Stomach (tissue), 9 donors: ENCODE data around the gene SNPH. TPM values are rescaled to one million over a fixed set of nuclear protein-coding genes. Genes with fewer than 3 reads are reported as not detected.

ENCODE experiments used
- DNase-seq, 2 donors: peaks; one replicate each; pipeline versions ENCODE4 v3.0.0 to v3.0.0-alpha.2; 2013 to 2019
- H3K27ac ChIP-seq, 5 donors: fragments of 200-600 bp in 4 of 5; sonication (generic) in 4 of 5; one replicate each; pipeline ENCODE4 v1.5.1; 2013 to 2019; ENCODE audit warnings: mild to moderate bottlenecking in 1 of 5, moderate library complexity in 1 of 5
- H3K27me3 ChIP-seq, 3 donors: fragments of 200-600 bp; sonication (generic); one replicate each; pipeline ENCODE4 v1.5.1; 2017 to 2019; ENCODE audit warnings: mixed run types in 1 of 3
- H3K36me3 ChIP-seq, 4 donors: fragments of 200-600 bp; sonication (generic); 1 replicate in 3 of 4; 2 replicates in 1 of 4; pipeline ENCODE4 v1.5.1; 2016 to 2019
- H3K4me1 ChIP-seq, 4 donors: fragments of 200-600 bp; sonication (generic); one replicate each; pipeline ENCODE4 v1.5.1; 2016 to 2019
- H3K4me3 ChIP-seq, 4 donors: fragments of 200-600 bp; sonication (generic) in 3 of 4; one replicate each; pipeline ENCODE4 v1.5.1; 2016 to 2019; ENCODE audit warnings: mild to moderate bottlenecking in 1 of 4
- H3K9me3 ChIP-seq, 4 donors: fragments of 200-600 bp; sonication (generic); one replicate each; pipeline ENCODE4 v1.5.1; 2016 to 2019
- EP300 ChIP-seq: sonication (generic); formaldehyde crosslinking; IDR thresholded peaks from one replicate; pipeline ENCODE4 v1.6.1; 2017; ENCODE audit warnings: antibody characterized with exemption
- POLR2A ChIP-seq, 4 donors: fragments of 450-650 bp; IDR thresholded peaks; one replicate each; pipeline ENCODE4 v1.6.1; 2016; ENCODE audit warnings: antibody characterized with exemption in 4 of 4, control low read depth in 2 of 4, mild to moderate bottlenecking in 1 of 4, moderate library complexity in 1 of 4
- POLR2AphosphoS5 ChIP-seq, 3 donors: sonication (generic); formaldehyde crosslinking; IDR thresholded peaks; one replicate each; pipeline ENCODE4 v1.6.1; 2016; ENCODE audit warnings: antibody characterized with exemption in 3 of 3
- WGBS, 5 donors: extraction: QIAGEN DNeasy Blood & Tissue Kit in 3 of 5; methylation state at CpG; one replicate each; pipeline versions ENCODE4 v1.1.5 to v1.1.7; 2013 to 2018; 5-methylcytosine and 5-hydroxymethylcytosine counted together
- intact Hi-C: fragments of 100-400 bp; cut with DNase I; formaldehyde crosslinking; loops from one replicate; pipeline ENCODE4 v1.15.1; 2023; ENCODE audit warnings: low total_unique reads
- polyA plus RNA-seq, 3 donors: library from polyadenylated mRNA; stranded (reverse); fragments of 200-250 nt; gene quantifications; one replicate each; pipeline ENCODE4 v1.2.3, GENCODE V29; 2013
- total RNA-seq, 5 donors: library from RNA; depleted of rRNA; stranded (reverse); fragments of >200 nt; gene quantifications; one replicate each; pipeline versions ENCODE4 v1.1.0 to v1.2.3, GENCODE V29; 2014 to 2016
- TF ChIP-seq, protein P1 (sequence below), 7 experiments: fragments of 450-650 bp in 4 of 7; fragments of 200-600 bp in 3 of 7; sonication (generic) in 3 of 7; IDR thresholded peaks; one replicate each; pipeline ENCODE4 v1.5.1; 2016 to 2019; ENCODE audit warnings: antibody characterized with exemption in 7 of 7, control low read depth in 2 of 7, mild to moderate bottlenecking in 1 of 7
- donor health status: healthy with polysubstance abuse.
- donor health status: Bipolar disorder and iron deficiency.
- donor health status: healthy.

Gene SNPH
- total and polyA plus RNA-seq, 8 donors: 1.8 to 15.6 (median 3.9) TPM

DNA sequence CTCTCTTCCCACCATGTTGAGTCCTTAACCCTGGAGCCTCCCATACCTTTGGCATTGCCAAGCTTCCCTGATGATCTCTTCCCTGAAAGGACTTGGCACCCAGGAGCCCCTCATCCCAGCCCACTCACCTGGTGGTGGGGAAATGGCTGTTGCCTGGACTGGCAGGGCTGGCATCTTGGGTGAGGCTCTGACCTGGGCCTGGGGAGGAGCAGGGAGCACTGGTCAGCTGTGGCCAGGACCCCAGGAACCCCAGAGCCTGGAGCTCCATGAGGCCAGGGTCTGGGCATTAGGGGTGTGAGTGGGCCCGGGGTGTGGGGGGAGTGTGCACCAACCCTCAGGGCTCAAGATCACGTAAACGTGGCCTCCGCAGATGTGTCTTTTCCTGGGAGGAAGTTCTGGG, 53.4 kb downstream of the SNPH start:
- peaks cover 0 to 24% (median 6%) of the 10 kb centered on the region in 4 donors for H3K36me3 ChIP-seq
- TF ChIP-seq POLR2A (IDR thresholded peaks at IDR 0.05) (no peak), POLR2AphosphoS5 (IDR thresholded peaks at IDR 0.05) (no peak), EP300 (no peak)
- TF ChIP-seq, protein P1, sequence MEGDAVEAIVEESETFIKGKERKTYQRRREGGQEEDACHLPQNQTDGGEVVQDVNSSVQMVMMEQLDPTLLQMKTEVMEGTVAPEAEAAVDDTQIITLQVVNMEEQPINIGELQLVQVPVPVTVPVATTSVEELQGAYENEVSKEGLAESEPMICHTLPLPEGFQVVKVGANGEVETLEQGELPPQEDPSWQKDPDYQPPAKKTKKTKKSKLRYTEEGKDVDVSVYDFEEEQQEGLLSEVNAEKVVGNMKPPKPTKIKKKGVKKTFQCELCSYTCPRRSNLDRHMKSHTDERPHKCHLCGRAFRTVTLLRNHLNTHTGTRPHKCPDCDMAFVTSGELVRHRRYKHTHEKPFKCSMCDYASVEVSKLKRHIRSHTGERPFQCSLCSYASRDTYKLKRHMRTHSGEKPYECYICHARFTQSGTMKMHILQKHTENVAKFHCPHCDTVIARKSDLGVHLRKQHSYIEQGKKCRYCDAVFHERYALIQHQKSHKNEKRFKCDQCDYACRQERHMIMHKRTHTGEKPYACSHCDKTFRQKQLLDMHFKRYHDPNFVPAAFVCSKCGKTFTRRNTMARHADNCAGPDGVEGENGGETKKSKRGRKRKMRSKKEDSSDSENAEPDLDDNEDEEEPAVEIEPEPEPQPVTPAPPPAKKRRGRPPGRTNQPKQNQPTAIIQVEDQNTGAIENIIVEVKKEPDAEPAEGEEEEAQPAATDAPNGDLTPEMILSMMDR (IDR thresholded peaks at IDR 0.05): no peak
- no peak overlapping the region for H3K4me3 ChIP-seq
- 80 to 99% (median 86%) methylated on average over 3 to 4 of the region's 4 CpGs for WGBS, 5 donors
- no peaks in the 10 kb centered on the region for H3K27me3 ChIP-seq
- intact Hi-C loops: loop anchor here (5.0 kb wide), 1 partner anchor 68 kb away; no protein-coding TSS in a partner anchor
- H3K4me1 ChIP-seq: peaks cover 1 to 27% (median 8%) of the 10 kb centered on the region in 4 donors
- H3K27ac ChIP-seq: no peak overlapping the region
- DNase-seq: no peak
- no peaks in the 10 kb centered on the region for H3K9me3 ChIP-seq

DNA sequence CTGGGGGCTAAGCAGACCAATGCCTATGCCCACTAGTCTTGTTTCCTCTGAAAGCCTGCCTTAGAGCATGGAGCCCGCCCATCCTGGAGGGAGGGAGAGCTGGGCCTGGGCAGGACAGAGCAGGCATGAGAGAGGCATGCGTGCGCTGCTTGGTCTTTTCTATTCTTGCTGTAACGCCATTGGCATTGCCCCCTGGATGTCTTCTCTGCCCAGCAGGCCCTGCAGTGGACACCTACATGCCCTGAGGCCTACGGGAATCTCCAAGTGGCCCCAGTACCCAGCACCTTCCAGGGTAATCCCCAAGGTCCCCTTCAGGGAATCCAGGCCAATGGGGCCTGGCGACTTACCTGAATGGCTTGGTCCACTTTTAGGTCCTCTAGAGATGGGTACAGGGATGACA, 53.9 kb downstream of the SNPH start:
- Histone ChIP-seq H3K27me3 (no peaks in the 10 kb centered on the region), H3K36me3 (peaks cover 0 to 24% (median 6%) of the 10 kb centered on the region in 4 donors), H3K4me3 (no peak overlapping the region), H3K9me3 (no peaks in the 10 kb centered on the region), H3K27ac (no peak overlapping the region), H3K4me1 (peaks cover 7 to 33% (median 14%) of the 10 kb centered on the region in 4 donors)
- intact Hi-C loops: no loop called here
- DNase-seq: no peak
- no peak for TF ChIP-seq POLR2A (IDR thresholded peaks at IDR 0.05)
- TF ChIP-seq, protein P1 (IDR thresholded peaks at IDR 0.05): no peak
- no peak for TF ChIP-seq POLR2AphosphoS5 (IDR thresholded peaks at IDR 0.05)
- TF ChIP-seq EP300: no peak
- 87 to 96% (median 94%) methylated on average over 6 of the region's 6 CpGs for WGBS, 5 donors

DNA sequence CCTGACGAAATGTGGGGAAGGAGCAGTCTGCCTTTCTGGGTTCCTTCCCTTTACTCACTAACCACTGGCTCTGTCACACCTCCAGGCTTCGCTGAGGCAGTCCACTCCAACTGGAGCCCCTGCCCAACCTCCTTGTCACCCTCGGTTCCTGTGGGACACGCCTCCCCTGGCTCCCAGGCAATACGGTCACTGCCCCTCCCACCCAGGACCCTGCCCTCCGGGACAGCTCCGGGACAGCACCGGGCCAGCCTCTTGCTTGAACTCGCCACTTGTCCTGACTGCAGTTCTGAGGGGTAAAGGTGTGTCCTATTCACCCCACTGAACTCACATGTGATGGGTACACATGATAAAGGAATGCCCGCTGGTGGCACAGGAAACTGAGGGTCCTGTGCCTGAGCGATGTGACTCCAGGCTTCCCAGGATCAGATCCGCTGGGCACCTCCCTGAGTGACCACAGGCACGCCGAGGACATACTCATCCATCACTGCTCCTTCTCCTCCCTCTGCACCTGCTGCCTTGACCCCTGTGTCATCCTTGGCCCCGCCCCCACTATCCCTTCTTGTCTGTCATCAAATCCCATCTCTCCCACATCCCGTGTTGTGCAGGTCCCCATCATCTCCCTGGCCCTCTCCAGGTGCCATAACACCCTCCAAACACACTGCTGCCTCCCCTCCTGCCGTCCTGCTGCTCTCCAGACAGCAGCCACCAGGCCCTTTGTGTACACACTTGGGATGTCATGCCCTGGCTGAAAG, 55.0 kb downstream of the SNPH start:
- peaks cover 10 to 36% (median 18%) of the 10 kb centered on the region in 4 donors for H3K4me1 ChIP-seq
- no peak for DNase-seq
- no peak overlapping the region for H3K4me3 ChIP-seq
- TF ChIP-seq POLR2A (IDR thresholded peaks at IDR 0.05): no peak
- no peak for TF ChIP-seq POLR2AphosphoS5 (IDR thresholded peaks at IDR 0.05)
- TF ChIP-seq, protein P1 (IDR thresholded peaks at IDR 0.05): no peak
- no peak for TF ChIP-seq EP300
- intact Hi-C loops: no loop called here
- H3K27me3 ChIP-seq: no peaks in the 10 kb centered on the region
- H3K9me3 ChIP-seq: no peaks in the 10 kb centered on the region
- H3K27ac ChIP-seq: peak overlapping the region in 3 of 5 donors; percentile 98 to 99 (median 99)
- peaks cover 0 to 21% (median 6%) of the 10 kb centered on the region in 4 donors for H3K36me3 ChIP-seq
- 62 to 74% (median 68%) methylated on average over 14 to 17 of the region's 17 CpGs for WGBS, 5 donors

DNA sequence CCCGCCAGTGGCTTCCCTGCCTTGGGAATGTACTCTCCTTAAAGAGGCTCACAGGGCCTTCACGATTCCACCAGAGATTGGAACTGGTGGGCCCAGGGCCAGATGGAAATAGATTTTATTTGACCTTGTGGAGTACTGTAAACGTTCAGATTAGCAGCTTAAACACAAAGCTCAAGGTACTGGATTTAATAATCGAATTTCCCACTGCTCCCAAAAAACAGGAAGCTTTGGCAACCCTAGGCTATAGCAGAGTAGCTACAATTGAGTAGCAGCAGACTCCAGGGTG, 55.5 kb downstream of the SNPH start:
- no peak for DNase-seq
- Histone ChIP-seq H3K36me3 (peaks cover 0 to 16% (median 6%) of the 10 kb centered on the region in 4 donors), H3K4me3 (no peak overlapping the region), H3K27me3 (no peaks in the 10 kb centered on the region), H3K4me1 (peaks cover 15 to 41% (median 23%) of the 10 kb centered on the region in 4 donors), H3K9me3 (no peaks in the 10 kb centered on the region), H3K27ac (peak overlapping the region in 3 of 5 donors; percentile 98 to 99 (median 99))
- intact Hi-C loops: no loop called here
- TF ChIP-seq EP300 (no peak), POLR2AphosphoS5 (IDR thresholded peaks at IDR 0.05) (no peak), POLR2A (IDR thresholded peaks at IDR 0.05) (no peak)
- TF ChIP-seq, protein P1 (IDR thresholded peaks at IDR 0.05): no peak
- WGBS, 5 donors: 19 to 44% (median 29%) methylated on average over 4 of the region's 4 CpGs
